Cardiac septum (tissue), 1 donor: ENCODE measurements around the gene ZBTB7A. TPM values are rescaled to one million over a fixed set of nuclear protein-coding genes. Genes with fewer than 3 reads are reported as not detected.

Experiments used
- DNase-seq: peaks from one replicate; pipeline ENCODE4 v3.0.0-alpha.2; 2020; ENCODE audit warnings: low spot score
- intact Hi-C: fragments of 100-400 bp; cut with DNase I; formaldehyde crosslinking; loops from one replicate; pipeline ENCODE4 v1.14.0; 2022
- total RNA-seq: library from RNA; stranded (reverse); fragmentation: NEBNext Ultra II Directional; extraction: Animal tissue kit (Norgen Biotek cat#: 25700); gene quantifications from one replicate; pipeline ENCODE4 v1.2.1, GENCODE V29; 2021
- donor health status: DM: no; HTN: no; CAD: no.

The ZBTB7A gene
- total RNA-seq, 1 donor from 2014 or later = 29.9 TPM

GRCh38 chr19:4042064-4042730 lies 24.5 kb downstream of the ZBTB7A start:
- intact Hi-C loops = no loop called here
- no peak for DNase-seq

GRCh38 chr19:4038661-4039423 lies 27.9 kb downstream of the ZBTB7A start:
- no peak for DNase-seq
- intact Hi-C loops = no loop called here

GRCh38 chr19:4038057-4038456 lies 28.6 kb downstream of the ZBTB7A start:
- intact Hi-C loops = no loop called here
- DNase-seq = no peak

- DNase-seq = no peak
- intact Hi-C loops = no loop called here
Measured at GRCh38 chr19:4037301-4037949, 29.3 kb downstream of the ZBTB7A start.

- DNase-seq = no peak
- intact Hi-C loops = no loop called here
Measured at GRCh38 chr19:4036576-4037300, 30.0 kb downstream of the ZBTB7A start.

- DNase-seq = no peak
- intact Hi-C loops = no loop called here
Measured at GRCh38 chr19:4035582-4035981, 31.1 kb downstream of the ZBTB7A start.

- intact Hi-C loops = no loop called here
- no peak for DNase-seq
Measured at GRCh38 chr19:4035018-4035566, 31.6 kb downstream of the ZBTB7A start.

GRCh38 chr19:4034048-4035017 lies 32.4 kb downstream of the ZBTB7A start:
- DNase-seq = no peak
- intact Hi-C loops = no loop called here

GRCh38 chr19:4033028-4033956 lies 33.4 kb downstream of the ZBTB7A start:
- intact Hi-C loops = no loop called here
- DNase-seq = no peak

GRCh38 chr19:4032436-4032835 lies 34.3 kb downstream of the ZBTB7A start:
- intact Hi-C loops = no loop called here
- DNase-seq = no peak

- DNase-seq = no peak
- intact Hi-C loops = no loop called here
Measured at GRCh38 chr19:4031420-4031819, 35.3 kb downstream of the ZBTB7A start.

GRCh38 chr19:4030981-4031380 lies 35.7 kb downstream of the ZBTB7A start:
- no peak for DNase-seq
- intact Hi-C loops = no loop called here

- DNase-seq = no peak
- intact Hi-C loops = no loop called here
Measured at GRCh38 chr19:4030552-4030951, 36.1 kb downstream of the ZBTB7A start.

- DNase-seq = no peak
- intact Hi-C loops = no loop called here
Measured at GRCh38 chr19:4029247-4029614, 37.5 kb downstream of the ZBTB7A start.

GRCh38 chr19:4028334-4029246 lies 38.1 kb downstream of the ZBTB7A start:
- intact Hi-C loops = no loop called here
- DNase-seq = no peak

- DNase-seq = no peak
- intact Hi-C loops = no loop called here
Measured at GRCh38 chr19:4027146-4027545, 39.6 kb downstream of the ZBTB7A start.

- intact Hi-C loops = no loop called here
- no peak for DNase-seq
Measured at GRCh38 chr19:4025317-4025716, 41.4 kb downstream of the ZBTB7A start.
